ENCODE measurements around the gene NAV2. TPM values are rescaled to one million over a fixed set of nuclear protein-coding genes. Genes with fewer than 3 reads are reported as not detected.
"Not testable (repeated sequence)": the region's sequence is repeated elsewhere in the genome, so short reads cannot be mapped to it uniquely, and the experiment has no call there.

The NAV2 gene
- total RNA-seq, 1 donor from 2014 or later, result 17.0 TPM

DNA sequence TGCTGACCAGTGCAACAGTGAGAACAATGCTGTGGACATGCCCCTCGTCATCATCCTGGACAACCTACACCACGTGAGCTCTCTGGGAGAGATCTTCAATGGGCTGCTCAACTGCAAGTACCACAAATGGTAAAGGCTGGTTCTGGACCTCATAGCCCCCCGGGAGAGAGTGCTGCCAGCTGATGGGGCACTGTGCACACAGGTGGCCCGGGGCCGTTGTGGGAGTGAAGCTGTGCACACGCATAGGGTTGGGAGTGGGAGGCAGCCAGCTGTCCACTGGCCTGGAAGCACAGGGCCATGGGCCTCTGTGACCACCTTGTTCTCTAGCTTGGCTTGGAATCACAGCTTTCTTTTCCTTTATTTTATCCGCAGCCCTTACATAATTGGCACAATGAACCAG lies 390.6 kb downstream of the NAV2 start:
- ATAC-seq, result no peak

DNA sequence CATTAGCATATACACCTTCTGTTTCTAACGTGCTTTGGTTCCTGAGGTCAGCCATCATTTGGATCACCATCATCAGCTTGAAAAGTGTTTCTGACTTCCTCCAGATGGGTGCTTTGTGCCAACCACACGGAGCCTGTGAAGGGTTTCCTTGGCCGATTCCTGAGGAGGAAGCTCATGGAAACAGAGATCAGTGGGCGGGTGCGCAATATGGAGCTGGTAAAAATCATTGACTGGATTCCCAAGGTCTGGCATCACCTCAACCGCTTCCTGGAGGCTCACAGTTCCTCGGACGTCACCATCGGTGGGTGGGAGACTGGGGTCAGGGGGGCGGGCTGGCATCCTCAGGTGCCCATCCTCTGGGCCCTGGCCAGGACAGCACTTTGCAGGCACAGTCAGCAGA lies 392.8 kb downstream of the NAV2 start:
- no peak for ATAC-seq

GRCh38 chr11:20109731-20110445 lies 397.3 kb downstream of the NAV2 start:
- no peak for ATAC-seq

GRCh38 chr11:20110908-20111669 lies 398.5 kb downstream of the NAV2 start:
- peak; percentile 66 for ATAC-seq

GRCh38 chr11:20111871-20112270 lies 399.2 kb downstream of the NAV2 start:
- ATAC-seq, result no peak

GRCh38 chr11:20112291-20113148 lies 399.9 kb downstream of the NAV2 start:
- ATAC-seq, result peak; percentile 95

DNA sequence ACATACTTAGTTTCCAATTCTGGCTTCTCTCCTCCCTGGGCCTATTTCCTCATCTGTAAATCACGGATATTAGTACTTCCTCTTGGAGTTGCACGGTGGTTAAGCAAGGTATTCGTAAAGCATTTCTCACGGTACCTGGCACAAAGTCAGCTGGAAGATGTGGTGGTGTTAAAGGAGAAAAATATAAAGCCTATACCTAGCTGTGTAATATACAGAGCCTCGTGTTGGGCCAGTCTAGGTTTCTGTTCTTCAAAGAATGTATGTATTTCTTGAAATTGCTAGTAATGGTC lies 400.5 kb downstream of the NAV2 start:
- ATAC-seq, result peak; percentile 54

DNA sequence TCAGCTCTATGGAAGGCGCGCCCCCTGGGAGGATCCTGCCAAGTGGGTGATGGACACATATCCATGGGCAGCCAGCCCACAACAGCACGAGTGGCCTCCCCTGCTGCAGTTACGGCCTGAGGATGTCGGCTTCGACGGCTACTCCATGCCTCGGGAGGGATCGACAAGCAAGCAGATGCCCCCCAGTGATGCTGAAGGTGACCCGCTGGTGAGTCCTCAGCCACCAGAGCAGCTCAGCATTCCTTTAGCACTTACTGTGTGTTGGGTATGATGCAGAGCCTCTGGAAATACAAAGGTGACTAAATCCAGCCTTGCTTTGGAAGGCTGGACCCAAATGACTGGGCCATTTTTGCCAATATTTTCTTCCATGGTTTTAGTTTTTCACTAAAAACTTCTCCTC lies 402.0 kb downstream of the NAV2 start:
- ATAC-seq, result no peak

DNA sequence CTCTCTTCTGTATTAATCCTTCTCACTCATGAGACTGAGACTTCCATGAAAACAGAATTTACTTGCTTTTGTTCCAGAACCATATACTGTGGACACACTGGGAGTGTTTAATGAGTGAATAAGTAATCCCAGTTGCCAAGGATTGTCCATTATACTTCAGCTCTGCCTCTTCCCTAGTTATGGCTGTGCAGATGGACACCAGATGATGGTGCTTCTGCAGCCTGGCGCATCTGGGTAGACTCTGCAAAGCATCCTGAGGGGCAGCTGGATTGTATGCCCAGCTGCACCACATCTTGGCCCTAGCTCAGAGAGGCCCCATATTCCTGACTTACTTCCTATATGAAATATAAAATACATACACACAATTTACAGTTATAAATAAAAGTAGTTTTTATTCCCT lies 404.2 kb downstream of the NAV2 start:
- ATAC-seq, result no peak

- ATAC-seq, result no peak
These were observed 404.7 kb downstream of the NAV2 start for GRCh38 chr11:20117291-20117690.

DNA sequence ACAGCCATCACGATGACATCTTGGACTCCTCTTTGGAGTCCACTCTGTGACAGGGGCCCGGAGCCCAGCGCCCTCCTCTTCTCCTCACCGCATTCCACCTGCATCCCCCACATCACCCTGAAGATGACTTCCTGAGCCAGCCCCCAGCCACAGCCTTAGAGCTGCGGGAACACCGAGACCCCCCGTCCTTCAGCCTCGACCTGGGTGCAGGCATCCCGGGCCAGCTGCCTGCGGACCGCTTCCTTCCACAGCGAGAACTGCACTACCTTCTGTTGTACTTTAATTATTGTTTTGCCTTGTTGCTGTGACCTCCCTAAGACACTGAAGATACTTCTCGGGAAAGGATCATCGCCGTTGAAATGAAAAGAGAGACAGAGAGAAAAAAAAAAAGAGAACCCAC lies 405.6 kb downstream of the NAV2 start:
- ATAC-seq, result no peak

DNA sequence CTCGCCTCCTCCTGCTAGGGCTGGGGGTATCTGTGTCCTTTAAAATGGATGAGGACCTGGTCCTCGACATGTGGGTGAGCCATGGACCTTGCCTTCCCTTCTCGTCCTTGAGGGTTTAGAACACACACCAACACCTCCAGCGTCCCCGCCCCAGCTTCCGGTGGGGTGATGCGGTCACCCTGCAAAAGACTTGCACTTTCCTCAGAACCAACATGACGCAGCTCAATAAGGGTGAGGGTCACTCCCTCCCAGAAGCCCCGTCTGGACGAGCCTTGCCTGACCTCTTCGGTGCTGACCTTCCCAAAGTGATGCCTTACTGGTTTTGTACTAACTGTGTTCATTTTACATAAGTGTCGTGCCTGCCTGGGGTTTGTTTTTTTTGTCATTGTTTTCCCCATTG lies 406.7 kb downstream of the NAV2 start:
- ATAC-seq, result no peak

DNA sequence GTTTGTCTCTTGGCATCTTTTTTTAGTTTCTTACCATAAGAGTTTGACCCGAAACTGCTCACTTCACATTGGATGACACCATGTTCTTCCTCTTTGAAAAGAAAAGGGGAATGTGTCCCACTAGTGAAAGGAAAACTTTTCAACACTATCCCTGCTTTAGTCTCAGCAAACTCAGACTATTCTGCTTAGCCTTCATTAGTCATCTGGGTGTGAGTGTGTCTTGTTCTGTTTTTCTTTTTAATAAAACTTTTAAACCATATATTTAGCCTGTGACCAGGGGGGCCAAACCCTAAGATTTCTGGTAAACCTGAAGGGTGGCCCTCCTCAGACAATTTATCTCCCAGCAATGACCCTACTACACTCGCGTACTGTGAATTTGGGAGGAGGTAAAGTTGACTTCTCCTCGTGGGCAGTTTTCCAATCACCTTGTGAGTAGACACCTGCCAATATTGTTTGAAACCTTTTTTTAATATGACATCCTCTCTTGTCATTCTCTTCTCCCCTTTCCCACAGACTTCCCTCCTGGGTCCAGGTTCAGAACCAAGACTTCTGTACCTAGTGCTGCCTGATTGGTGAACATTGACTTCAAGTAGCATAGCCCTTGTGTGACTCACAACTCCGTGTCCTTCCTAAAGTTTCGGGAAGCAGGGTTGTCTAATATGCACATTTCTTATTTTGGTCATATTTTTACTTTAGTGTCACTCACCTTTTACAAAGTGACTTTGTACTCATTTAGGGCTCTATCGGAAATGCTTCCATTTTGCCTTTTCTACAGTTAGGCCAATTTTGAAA lies 407.7 kb downstream of the NAV2 start:
- no peak for ATAC-seq

DNA sequence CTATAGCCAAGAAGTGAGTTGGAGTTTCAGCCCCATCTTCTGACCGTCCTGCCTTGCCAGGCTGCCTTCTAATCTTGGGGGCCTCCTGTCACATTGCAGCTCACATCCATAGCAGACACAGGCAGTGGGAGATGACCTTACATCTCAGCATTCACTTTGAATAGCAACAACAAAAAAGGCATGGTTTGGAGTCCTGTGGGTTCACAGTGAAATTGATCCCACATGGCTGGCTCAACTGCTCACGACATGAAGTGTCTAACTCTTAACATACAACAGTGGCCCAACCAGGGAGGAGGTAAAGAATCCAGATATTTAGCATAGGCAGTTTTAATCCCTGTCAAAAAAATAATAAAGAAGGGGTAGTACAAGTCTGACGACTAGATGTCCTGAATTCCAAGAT lies 409.5 kb downstream of the NAV2 start:
- ATAC-seq, result no peak

GRCh38 chr11:20125927-20126326 lies 413.3 kb downstream of the NAV2 start:
- peak; percentile 46 for ATAC-seq

DNA sequence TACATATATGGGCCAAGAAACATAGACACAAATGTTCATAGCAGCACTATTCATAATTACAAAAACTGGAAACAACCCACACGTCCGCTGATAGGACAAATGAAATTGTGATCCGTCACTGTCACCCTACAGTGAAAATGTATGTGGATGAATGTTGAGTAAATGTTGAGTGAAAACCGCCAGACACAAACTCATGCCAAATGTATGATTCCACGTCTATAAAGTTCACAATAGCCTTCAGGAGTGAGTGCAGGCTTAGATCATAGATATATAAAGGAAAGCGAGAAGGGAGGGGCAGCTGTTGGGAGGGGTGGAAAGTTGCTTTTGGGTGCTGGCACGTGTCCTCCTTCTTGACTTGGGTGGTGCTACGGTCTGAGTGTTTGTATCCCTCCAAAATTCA lies 414.1 kb downstream of the NAV2 start:
- peak; percentile 8 for ATAC-seq

DNA sequence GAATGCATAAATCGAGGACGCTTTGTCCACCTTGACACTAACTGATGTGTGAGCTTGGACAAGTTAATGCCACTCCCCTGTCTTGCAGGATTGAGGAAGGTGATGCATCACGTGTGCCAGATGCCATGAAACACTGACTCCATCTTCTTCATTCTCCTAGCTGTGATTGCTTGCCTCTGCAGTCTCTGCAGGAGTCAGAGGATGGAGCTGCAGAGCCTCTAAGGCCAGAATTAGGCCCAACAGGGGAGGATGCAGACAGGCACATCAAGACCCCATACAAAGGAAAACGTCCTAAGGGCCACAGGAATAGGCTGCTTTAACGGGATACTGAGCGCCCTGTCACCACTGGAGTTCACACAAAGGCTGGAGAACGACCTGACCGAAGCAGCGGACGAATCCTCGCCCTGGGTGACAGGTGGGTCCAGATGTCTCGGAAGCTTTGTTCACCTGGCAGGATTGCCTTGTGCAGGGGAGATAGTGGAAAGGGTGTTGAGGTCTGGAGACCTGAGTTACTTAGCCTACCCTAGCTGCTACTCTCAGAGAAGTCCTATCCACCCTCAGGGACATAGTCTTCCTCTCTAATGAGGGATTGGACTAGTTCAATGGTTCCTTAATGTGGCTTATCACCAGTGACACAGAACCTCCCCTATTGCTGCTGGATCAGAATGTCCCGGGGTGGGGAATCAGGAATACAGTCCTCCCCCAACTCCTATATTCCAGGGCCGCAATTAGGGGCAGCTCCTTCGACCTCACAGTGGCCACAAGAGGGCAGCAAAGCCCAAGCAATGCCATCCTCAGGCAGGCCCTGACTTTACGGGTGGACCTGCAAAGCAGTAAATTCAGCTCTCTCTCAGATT lies 415.3 kb downstream of the NAV2 start:
- peak; percentile 76 for ATAC-seq

DNA sequence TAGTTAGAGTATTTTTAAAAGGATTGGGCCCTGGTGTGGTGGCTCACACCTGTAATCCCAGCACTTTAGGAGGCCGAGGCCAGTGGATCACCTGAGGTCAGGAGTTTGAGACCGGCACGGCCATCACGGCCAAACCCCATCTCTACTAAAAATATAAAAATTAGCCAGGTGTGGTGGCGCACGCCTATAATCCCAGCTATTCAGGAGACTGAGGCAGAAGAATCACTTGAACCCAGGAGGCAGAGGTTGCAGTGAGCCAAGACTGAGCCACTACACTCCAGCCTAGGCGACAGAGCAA lies 415.8 kb downstream of the NAV2 start:
- not testable (repeated sequence) for ATAC-seq

DNA sequence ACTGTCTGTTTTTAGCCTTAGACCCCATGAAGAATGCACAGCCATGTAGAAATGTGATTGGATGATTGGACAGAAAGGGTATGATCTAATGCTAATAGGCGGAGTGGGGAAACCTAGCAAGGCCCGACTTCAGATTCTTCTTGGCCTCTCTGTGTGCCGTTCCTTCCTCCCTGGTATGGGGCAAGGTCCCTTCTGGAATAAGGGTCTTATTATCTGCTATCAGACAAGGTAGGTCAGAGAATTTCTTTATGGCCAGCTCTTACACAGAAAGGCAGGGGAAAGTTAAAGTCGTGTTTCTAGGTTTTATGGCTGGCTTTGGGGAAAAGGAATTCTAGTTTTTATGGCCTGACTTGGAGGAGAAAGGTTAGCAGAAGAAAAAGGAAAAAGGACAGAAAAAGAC lies 417.0 kb downstream of the NAV2 start:
- no peak for ATAC-seq

- peak; percentile 75 for ATAC-seq
These were observed 419.4 kb downstream of the NAV2 start for GRCh38 chr11:20131788-20132666.

- no peak for ATAC-seq
These were observed 420.0 kb downstream of the NAV2 start for GRCh38 chr11:20132667-20133039.
